CD4-positive, alpha-beta T cell treated with Interferon alpha-2 for 1 hour (primary cell): ENCODE data around the gene MAP3K8.
"Not testable (repeated sequence)": the region's sequence is repeated elsewhere in the genome, so short reads cannot be mapped to it uniquely, and the experiment has no call there.

Experiments used
- DNase-seq, 2 donors: peaks; one replicate each; pipeline ENCODE4 v3.0.0-alpha.2; 2020 to 2022

MAP3K8 gene

GRCh38 chr10:30423655-30424275, 10.2 kb upstream of the MAP3K8 start:
- DNase-seq: not testable (repeated sequence)

- DNase-seq: no peak
These were observed 8.5 kb upstream of the MAP3K8 start for GRCh38 chr10:30425336-30426075.

- DNase-seq: no peak
These were observed 3.3 kb upstream of the MAP3K8 start for GRCh38 chr10:30430544-30431298.

- DNase-seq: peak in 1 of 2 donors; percentile 28
These were observed 2.5 kb upstream of the MAP3K8 start for GRCh38 chr10:30431435-30431911.

GRCh38 chr10:30432622-30433305, 1.2 kb upstream of the MAP3K8 start:
- DNase-seq: no peak

- DNase-seq: peak; percentile 56 to 62
These were observed 666 bp upstream of the MAP3K8 start for GRCh38 chr10:30433306-30433729.

- peak; percentile 80 to 84 for DNase-seq
These were observed 489 bp downstream of the MAP3K8 start for GRCh38 chr10:30434273-30435072.

GRCh38 chr10:30435073-30435422, 1.1 kb downstream of the MAP3K8 start:
- DNase-seq: no peak

- not testable (repeated sequence) for DNase-seq
These were observed 1.6 kb downstream of the MAP3K8 start for GRCh38 chr10:30435499-30436167.

GRCh38 chr10:30436191-30436611, 2.2 kb downstream of the MAP3K8 start:
- peak in 1 of 2 donors; percentile 24 for DNase-seq

GRCh38 chr10:30436671-30437030, 2.7 kb downstream of the MAP3K8 start:
- no peak for DNase-seq

- peak; percentile 31 to 70 for DNase-seq
These were observed 3.3 kb downstream of the MAP3K8 start for GRCh38 chr10:30437031-30437841.

GRCh38 chr10:30438021-30438850, 4.3 kb downstream of the MAP3K8 start:
- DNase-seq: no peak

- DNase-seq: no peak
These were observed 5.9 kb downstream of the MAP3K8 start for GRCh38 chr10:30439931-30440330.

GRCh38 chr10:30442019-30442606, 8.1 kb downstream of the MAP3K8 start:
- DNase-seq: no peak

GRCh38 chr10:30443049-30443448, 9.1 kb downstream of the MAP3K8 start:
- no peak for DNase-seq

- no peak for DNase-seq
These were observed 11.7 kb downstream of the MAP3K8 start for GRCh38 chr10:30445711-30446110.

- DNase-seq: no peak
These were observed 13.3 kb downstream of the MAP3K8 start for GRCh38 chr10:30447125-30447799.

- DNase-seq: no peak
These were observed 14.1 kb downstream of the MAP3K8 start for GRCh38 chr10:30448092-30448491.
